CD4-positive, alpha-beta T cell treated with Interleukin-6 at 100 ng/mL for 8 hours (primary cell): ENCODE results near the gene SRRT.
"Not testable (repeated sequence)": the region's sequence is repeated elsewhere in the genome, so short reads cannot be mapped to it uniquely, and the experiment has no call there.

Source experiments
- DNase-seq: peaks from one replicate; pipeline ENCODE4 v3.0.0-alpha.2; 2020; ENCODE audit warnings: mixed read lengths, low spot score

SRRT gene

DNA sequence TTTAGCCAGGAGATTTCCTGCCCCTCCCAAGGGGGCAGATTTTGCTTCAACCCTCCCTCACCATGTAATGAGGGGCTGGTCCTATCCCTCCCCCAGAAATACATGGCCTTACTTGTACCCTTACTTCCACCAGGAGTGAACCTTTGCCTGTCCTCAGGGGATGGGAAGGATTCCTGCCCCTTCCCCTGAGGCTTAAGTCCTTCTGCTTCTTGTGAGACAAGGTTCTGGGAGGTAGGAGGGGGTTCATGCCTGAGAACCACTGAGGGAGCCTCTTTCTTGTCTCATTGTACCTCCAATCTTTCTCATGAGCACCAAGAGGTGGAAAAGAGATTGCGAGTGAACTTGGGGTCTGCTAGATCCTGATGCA, 54.9 kb downstream of the SRRT start:
- DNase-seq = no peak

GRCh38 chr7:100933734-100934133, 58.8 kb downstream of the SRRT start:
- DNase-seq = no peak

DNA sequence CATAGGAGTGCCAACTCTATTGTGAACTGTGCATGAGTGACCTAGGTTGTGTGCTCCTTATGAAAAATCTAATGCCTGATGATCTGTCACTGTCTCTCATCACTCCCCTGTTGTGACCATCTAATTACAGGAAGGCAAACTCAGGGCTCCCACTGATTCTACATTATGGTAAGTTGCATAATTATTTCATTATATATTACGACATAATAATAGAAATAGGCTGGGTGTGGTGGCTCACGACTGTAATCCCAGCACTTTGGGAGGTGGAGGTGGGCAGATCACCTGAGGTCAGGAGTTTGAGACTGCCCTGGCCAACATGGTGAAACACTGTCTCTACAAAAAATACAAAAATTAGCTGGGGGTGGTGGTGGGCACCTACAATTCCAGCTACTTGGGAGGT, 60.5 kb downstream of the SRRT start:
- not testable (repeated sequence) for DNase-seq

DNA sequence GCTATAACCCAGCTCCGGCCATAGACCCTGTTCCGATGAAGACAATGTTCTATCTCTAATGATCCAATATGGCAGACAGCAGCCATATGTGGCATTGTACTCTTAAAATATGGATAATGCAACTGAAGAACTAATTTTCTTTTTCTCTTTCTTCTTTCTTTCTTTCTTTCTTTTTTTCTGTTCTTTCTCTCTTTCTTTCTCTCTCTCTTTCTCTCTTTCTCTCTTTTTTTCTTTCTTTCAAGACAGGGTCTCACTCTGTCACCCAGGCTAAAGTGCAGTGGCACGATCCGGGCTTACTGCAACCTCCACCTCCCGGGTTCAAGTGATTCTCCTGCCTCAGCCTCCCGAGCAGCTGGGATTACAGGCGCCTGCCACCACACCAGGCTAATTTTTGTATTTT, 61.3 kb downstream of the SRRT start:
- not testable (repeated sequence) for DNase-seq
